ENCODE results near the gene FOXL2.
"Not testable (repeated sequence)": the region's sequence is repeated elsewhere in the genome, so short reads cannot be mapped to it uniquely, and the experiment has no call there.

The FOXL2 gene

DNA sequence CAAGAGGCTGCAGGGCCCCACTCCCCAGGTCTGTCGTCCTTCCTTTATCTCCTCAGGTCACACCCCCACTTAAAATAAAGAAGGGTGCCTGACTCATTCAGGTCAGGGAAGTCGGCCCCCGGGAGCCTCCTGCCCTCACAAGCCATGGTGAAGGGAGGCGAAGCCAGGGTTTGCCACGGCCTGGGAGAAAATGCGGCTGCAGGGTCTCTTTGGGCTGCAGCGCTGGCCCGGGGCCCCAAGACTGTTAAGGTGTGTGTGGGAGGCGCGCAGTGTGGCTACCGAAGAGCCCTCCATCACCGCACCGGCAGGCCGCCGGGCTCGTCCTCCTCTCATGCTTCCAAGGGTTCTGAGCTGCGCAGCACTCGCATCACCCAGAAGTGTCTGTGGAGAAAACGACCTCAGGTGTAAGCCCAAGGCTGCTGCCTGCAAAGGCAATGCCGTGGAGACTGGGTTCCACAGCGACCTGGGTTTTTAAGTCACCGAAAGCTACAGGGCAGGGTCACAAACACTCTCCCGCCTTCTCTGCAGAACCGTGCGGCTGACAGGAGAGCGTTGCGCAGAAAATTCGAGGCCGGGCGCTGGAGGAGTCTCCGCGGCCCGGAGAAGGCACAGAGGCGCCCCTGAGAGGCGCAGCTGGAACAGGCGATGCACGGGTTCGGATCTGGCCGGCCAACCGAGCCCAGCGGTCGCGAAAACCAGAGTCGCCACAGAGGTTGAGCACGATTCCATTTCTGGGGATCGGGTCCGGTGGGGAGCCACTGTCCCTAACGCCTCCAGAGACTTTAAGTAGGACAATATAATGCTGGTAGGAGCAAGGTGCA is 8.7 kb downstream of the FOXL2 start:
- H3K36me3 ChIP-seq (ENCODE audit: control insufficient read depth, insufficient read depth, low read length, severe bottlenecking) = no peaks in the 10 kb centered on the region
- peaks cover 85% of the 10 kb centered on the region for H3K27me3 ChIP-seq (replicated peaks; ENCODE audit: control insufficient read depth, insufficient read depth, low read length)
- H3K4me3 ChIP-seq (ENCODE audit: low read length) = no peak overlapping the region
- peaks cover 16% of the 10 kb centered on the region for H3K4me1 ChIP-seq (ENCODE audit: control insufficient read depth, insufficient read depth, low read length)
- no peaks in the 10 kb centered on the region for H3K9me3 ChIP-seq (ENCODE audit: control insufficient read depth, low read length)
- H3K9ac ChIP-seq (ENCODE audit: low read length) = no peak overlapping the region
- no peak for DNase-seq (ENCODE audit: low read depth)

DNA sequence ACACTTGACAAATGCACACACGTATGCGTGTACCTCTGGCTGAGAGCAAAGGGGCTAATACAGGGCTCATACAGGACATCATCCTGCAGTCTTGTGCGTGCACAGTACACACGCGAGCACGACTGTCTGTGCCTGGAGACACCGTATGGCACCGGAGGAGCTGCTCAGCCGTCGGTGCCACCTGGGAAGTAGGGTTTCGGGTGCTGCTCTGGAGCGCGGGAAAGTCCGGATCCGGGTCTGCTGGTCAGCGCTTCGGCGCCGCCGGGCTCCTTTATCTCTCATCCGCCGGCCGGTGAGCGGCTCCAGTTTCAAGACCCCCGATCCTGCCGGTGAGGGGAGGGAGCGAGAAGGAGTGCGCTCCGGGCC is 9.3 kb downstream of the FOXL2 start:
- Histone ChIP-seq H3K9ac (ENCODE audit: low read length) (no peak overlapping the region), H3K36me3 (ENCODE audit: control insufficient read depth, insufficient read depth, low read length, severe bottlenecking) (no peaks in the 10 kb centered on the region), H3K4me3 (ENCODE audit: low read length) (no peak overlapping the region), H3K27me3 (replicated peaks; ENCODE audit: control insufficient read depth, insufficient read depth, low read length) (peaks cover 82% of the 10 kb centered on the region), H3K9me3 (ENCODE audit: control insufficient read depth, low read length) (no peaks in the 10 kb centered on the region), H3K4me1 (ENCODE audit: control insufficient read depth, insufficient read depth, low read length) (peaks cover 16% of the 10 kb centered on the region)
- no peak for DNase-seq (ENCODE audit: low read depth)

DNA sequence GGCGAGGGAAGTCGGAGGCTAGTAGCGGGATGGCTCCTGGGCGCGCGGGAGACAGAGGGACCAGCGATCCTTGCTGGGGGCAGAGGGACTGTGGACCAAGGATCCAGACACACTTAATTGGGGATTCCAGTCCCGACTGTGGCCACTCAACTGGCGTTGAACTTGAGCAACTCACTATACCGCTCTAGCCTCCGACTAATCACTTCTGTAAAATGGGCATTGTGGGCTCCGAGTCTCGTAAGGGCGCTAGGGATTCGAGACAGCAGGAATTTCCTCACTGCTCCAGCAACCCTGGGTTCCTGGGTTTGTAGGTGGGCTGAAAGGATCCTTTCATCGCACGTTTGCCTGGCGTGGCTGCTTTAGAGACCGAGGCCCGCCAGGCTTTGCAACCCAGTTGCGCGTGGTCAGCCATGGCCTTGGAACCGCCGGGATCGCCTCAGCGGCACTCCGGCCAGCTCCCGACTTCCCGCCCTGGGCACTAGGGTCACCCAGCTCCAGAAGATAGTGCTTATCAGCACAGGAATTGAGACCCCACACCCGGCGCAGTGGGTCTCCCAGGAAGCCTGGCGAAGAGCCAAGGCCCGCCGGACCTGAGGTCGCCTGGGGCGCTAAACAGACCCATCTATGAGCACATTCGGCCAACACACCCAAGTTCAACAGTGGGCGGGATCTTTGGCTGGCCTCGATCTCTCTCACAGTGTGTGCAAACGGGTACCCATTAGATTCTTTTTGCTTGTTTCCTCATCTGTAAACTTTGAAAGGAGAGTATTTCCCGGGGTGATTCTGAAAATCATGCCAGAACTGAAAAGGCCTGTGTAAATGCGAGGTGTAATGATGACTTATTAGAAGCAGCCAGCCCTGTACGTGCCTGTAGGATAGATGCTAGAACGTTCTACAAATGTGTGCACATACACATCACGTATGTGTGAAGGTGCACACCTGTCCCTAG is 9.9 kb downstream of the FOXL2 start:
- Histone ChIP-seq H3K9ac (ENCODE audit: low read length) (no peak overlapping the region), H3K27me3 (replicated peaks; ENCODE audit: control insufficient read depth, insufficient read depth, low read length) (peaks cover 75% of the 10 kb centered on the region), H3K36me3 (ENCODE audit: control insufficient read depth, insufficient read depth, low read length, severe bottlenecking) (no peaks in the 10 kb centered on the region), H3K4me1 (ENCODE audit: control insufficient read depth, insufficient read depth, low read length) (peaks cover 16% of the 10 kb centered on the region), H3K9me3 (ENCODE audit: control insufficient read depth, low read length) (no peaks in the 10 kb centered on the region), H3K4me3 (ENCODE audit: low read length) (peak overlapping the region; percentile 68)
- no peak for DNase-seq (ENCODE audit: low read depth)

DNA sequence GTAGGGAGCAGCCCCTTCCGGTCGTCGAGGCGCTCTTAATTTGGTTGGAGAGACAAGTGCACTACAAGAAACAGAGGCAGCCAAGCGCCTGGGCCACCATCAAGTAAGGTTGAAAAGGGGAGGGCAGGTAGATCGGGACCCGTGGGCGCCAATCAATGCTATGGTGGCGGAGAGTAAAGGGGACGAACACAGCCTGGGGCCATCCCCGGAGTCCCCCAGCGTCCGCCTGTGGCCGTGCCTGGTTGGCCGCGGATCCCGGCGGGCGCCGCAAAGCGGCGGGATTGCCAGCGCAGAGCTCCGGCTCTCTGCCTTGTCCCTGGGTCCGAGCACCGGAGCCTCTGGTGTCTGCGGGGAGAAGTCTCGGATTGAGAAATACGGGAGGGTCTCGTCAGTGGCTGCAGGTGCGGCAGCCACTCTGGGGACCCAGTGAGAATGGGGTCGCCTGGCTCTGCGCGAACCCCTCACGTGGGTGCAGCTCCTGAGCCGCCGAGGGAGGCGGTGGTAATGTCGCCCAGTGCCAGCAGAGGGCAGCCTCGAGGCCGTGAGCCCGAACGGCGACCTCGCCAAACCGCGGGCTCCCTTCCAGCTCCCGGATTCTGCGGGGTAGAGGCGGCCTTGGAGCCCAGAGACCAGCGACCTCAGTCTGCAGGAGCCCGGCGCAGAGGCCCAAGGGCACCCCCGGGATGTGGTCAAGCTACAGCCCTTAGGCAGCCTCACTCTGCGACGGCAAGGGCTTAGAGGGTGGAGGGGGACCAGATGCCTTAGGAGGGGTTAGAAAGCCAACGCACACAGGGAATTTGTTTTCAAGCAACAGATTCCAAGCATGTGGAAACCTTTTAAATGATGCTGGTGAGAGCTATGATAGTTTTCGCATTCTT is 10.8 kb downstream of the FOXL2 start:
- Histone ChIP-seq H3K4me1 (ENCODE audit: control insufficient read depth, insufficient read depth, low read length) (peaks cover 16% of the 10 kb centered on the region), H3K4me3 (ENCODE audit: low read length) (peak overlapping the region; percentile 68), H3K36me3 (ENCODE audit: control insufficient read depth, insufficient read depth, low read length, severe bottlenecking) (no peaks in the 10 kb centered on the region), H3K9ac (ENCODE audit: low read length) (peak overlapping the region; percentile 29), H3K27me3 (replicated peaks; ENCODE audit: control insufficient read depth, insufficient read depth, low read length) (peaks cover 66% of the 10 kb centered on the region), H3K9me3 (ENCODE audit: control insufficient read depth, low read length) (no peaks in the 10 kb centered on the region)
- peak; percentile 80 for DNase-seq (ENCODE audit: low read depth)

GRCh38 chr3:138935505-138935862 is 11.5 kb downstream of the FOXL2 start:
- H3K9me3 ChIP-seq (ENCODE audit: control insufficient read depth, low read length) = no peaks in the 10 kb centered on the region
- no peaks in the 10 kb centered on the region for H3K36me3 ChIP-seq (ENCODE audit: control insufficient read depth, insufficient read depth, low read length, severe bottlenecking)
- H3K4me3 ChIP-seq (ENCODE audit: low read length) = no peak overlapping the region
- no peak for DNase-seq (ENCODE audit: low read depth)
- peaks cover 60% of the 10 kb centered on the region for H3K27me3 ChIP-seq (replicated peaks; ENCODE audit: control insufficient read depth, insufficient read depth, low read length)
- no peak overlapping the region for H3K9ac ChIP-seq (ENCODE audit: low read length)
- H3K4me1 ChIP-seq (ENCODE audit: control insufficient read depth, insufficient read depth, low read length) = peaks cover 16% of the 10 kb centered on the region

DNA sequence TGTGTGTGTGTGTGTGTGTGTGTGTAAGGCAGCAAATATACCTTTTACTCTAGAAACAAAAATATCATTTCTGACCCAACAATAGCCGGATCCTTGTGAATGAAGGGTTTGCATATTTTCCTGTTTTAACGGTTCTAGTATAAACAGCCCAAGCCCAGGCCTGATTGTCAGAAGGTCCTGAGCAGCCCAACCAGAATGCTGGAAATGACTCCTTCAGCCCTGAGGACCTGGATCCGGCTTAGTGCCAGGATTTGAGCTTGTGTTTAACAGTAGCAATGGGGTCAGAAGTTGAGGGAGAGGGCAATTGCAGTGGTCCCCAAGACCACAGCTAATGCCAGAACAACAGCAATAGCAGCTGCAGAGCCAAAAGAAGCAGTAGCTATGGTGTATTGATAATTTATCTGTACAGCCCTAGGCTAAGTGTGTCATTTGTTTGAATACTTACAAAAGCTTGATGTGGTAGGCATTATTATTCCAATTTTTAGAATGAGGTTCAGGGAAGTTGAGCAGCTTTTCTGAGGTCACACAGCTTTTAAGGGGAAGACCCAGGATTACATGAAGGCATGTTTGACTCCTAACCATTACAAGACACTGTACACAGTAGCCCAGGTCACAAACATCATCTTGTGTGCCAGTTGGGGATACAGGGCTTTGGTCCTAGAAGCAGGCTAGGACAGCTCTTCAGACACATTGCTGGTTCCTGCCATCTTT is 12.8 kb downstream of the FOXL2 start:
- H3K9me3 ChIP-seq (ENCODE audit: control insufficient read depth, low read length) = no peaks in the 10 kb centered on the region
- H3K9ac ChIP-seq (ENCODE audit: low read length) = no peak overlapping the region
- DNase-seq (ENCODE audit: low read depth) = no peak
- H3K36me3 ChIP-seq (ENCODE audit: control insufficient read depth, insufficient read depth, low read length, severe bottlenecking) = no peaks in the 10 kb centered on the region
- H3K4me1 ChIP-seq (ENCODE audit: control insufficient read depth, insufficient read depth, low read length) = peaks cover 16% of the 10 kb centered on the region
- H3K27me3 ChIP-seq (replicated peaks; ENCODE audit: control insufficient read depth, insufficient read depth, low read length) = peaks cover 49% of the 10 kb centered on the region
- H3K4me3 ChIP-seq (ENCODE audit: low read length) = no peak overlapping the region

DNA sequence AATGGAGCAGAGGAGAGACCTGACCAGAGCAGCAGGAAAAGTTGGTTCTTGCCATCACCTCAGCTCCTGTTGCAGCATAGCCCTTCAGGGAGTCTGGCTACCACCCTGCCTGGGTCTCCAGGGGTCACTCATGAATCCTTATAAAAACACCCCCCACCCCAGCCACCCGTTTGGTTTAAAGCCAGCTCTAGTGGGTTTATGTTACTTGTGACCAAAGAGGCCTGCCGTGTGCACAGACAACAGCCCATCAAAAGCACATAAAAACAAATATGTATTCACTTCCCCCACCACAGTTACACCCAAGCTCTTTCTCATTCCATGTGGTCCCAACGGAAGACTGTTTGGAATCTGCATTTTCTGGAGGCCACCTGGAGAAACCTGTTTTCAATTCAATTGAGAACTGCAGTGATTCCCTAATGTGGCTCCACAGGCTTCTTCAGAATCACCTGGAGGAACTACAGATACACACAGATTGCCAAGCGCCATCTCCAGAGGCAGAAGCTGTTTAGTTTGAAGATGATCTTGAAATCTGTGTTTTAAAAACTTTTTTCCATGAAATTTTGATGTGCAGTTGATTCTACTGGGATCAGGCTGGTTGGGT is 13.8 kb downstream of the FOXL2 start:
- H3K9me3 ChIP-seq (ENCODE audit: control insufficient read depth, low read length) = no peaks in the 10 kb centered on the region
- no peaks in the 10 kb centered on the region for H3K36me3 ChIP-seq (ENCODE audit: control insufficient read depth, insufficient read depth, low read length, severe bottlenecking)
- H3K4me1 ChIP-seq (ENCODE audit: control insufficient read depth, insufficient read depth, low read length) = peaks cover 16% of the 10 kb centered on the region
- H3K9ac ChIP-seq (ENCODE audit: low read length) = no peak overlapping the region
- peaks cover 40% of the 10 kb centered on the region for H3K27me3 ChIP-seq (replicated peaks; ENCODE audit: control insufficient read depth, insufficient read depth, low read length)
- DNase-seq (ENCODE audit: low read depth) = no peak
- H3K4me3 ChIP-seq (ENCODE audit: low read length) = no peak overlapping the region

GRCh38 chr3:138928727-138929372 is 18.1 kb downstream of the FOXL2 start:
- DNase-seq (ENCODE audit: low read depth) = no peak
- peaks cover 12% of the 10 kb centered on the region for H3K27me3 ChIP-seq (replicated peaks; ENCODE audit: control insufficient read depth, insufficient read depth, low read length)

GRCh38 chr3:138923531-138923994 is 23.4 kb downstream of the FOXL2 start:
- peaks cover 11% of the 10 kb centered on the region for H3K4me1 ChIP-seq (ENCODE audit: control insufficient read depth, insufficient read depth, low read length)
- peak; percentile 92 for DNase-seq (ENCODE audit: low read depth)

More at GRCh38 chr3:138928727-138929372, 18.1 kb downstream of the FOXL2 start:
- no peaks in the 10 kb centered on the region for H3K9me3 ChIP-seq (ENCODE audit: control insufficient read depth, low read length)
- H3K36me3 ChIP-seq (ENCODE audit: control insufficient read depth, insufficient read depth, low read length, severe bottlenecking) = no peaks in the 10 kb centered on the region
- no peak overlapping the region for H3K9ac ChIP-seq (ENCODE audit: low read length)
- no peak overlapping the region for H3K4me3 ChIP-seq (ENCODE audit: low read length)
- no peaks in the 10 kb centered on the region for H3K4me1 ChIP-seq (ENCODE audit: control insufficient read depth, insufficient read depth, low read length)

DNA sequence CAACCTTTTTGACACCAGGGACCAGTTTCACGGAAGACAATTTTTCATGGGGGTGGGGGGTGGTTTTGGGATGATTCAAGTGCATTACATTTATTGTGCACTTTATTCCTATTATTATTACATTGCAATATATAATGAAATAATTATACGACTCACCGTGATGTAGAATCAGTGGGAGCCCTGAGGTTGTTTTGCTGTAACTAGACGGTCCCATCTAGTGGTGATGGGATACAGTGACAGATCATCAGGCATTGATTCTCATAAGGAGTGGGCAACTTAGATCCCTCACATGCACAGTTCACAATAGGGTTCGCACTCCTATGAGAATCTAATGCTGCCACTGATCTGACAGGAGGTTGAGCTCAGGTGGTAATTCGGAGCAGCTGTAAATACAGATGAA is 24.5 kb downstream of the FOXL2 start:
- H3K36me3 ChIP-seq (ENCODE audit: control insufficient read depth, insufficient read depth, low read length, severe bottlenecking); H3K4me3 ChIP-seq (ENCODE audit: low read length); H3K27me3 ChIP-seq (replicated peaks; ENCODE audit: control insufficient read depth, insufficient read depth, low read length); H3K9me3 ChIP-seq (ENCODE audit: control insufficient read depth, low read length); DNase-seq (ENCODE audit: low read depth); H3K9ac ChIP-seq (ENCODE audit: low read length): not testable (repeated sequence)
- H3K4me1 ChIP-seq (ENCODE audit: control insufficient read depth, insufficient read depth, low read length) = peaks cover 11% of the 10 kb centered on the region

More at GRCh38 chr3:138923531-138923994, 23.4 kb downstream of the FOXL2 start:
- no peaks in the 10 kb centered on the region for H3K36me3 ChIP-seq (ENCODE audit: control insufficient read depth, insufficient read depth, low read length, severe bottlenecking)
- H3K9ac ChIP-seq (ENCODE audit: low read length) = no peak overlapping the region
- H3K27me3 ChIP-seq (replicated peaks; ENCODE audit: control insufficient read depth, insufficient read depth, low read length) = peaks cover 3% of the 10 kb centered on the region
- no peaks in the 10 kb centered on the region for H3K9me3 ChIP-seq (ENCODE audit: control insufficient read depth, low read length)
- H3K4me3 ChIP-seq (ENCODE audit: low read length) = no peak overlapping the region

All from adipocyte (in vitro differentiated cells).